ENCODE data around the gene RRP7A. TPM values are rescaled to one million over a fixed set of nuclear protein-coding genes. Genes with fewer than 3 reads are reported as not detected.
"Not testable (repeated sequence)": the region's sequence is repeated elsewhere in the genome, so short reads cannot be mapped to it uniquely, and the experiment has no call there.

RRP7A gene
- 10 to 100 TPM; 12.4 to 21.5 (median 17.5) TPM for total RNA-seq
- polyA plus RNA-seq: 10 to 100 TPM in 1 of 2 donors, 1 to 10 TPM in 1; 7.4 to 20.8 TPM

- Histone ChIP-seq H3K27me3 (no peaks in the 10 kb centered on the region), H3K9me3 (no peaks in the 10 kb centered on the region), H3K36me3 (no peaks in the 10 kb centered on the region), H3K4me3 (peak within 1 kb of the TSS; percentile 59 to 90 (median 88)), H3K4me1 (peaks cover 3 to 5% (median 4%) of the 10 kb centered on the region in 3 donors), H3K27ac (peak within 1 kb of the TSS in 2 of 4 donors; percentile 58 to 73)
- no peak for TF ChIP-seq CTCF (IDR thresholded peaks at IDR 0.05)
- ATAC-seq: peak; percentile 95 to 97 (median 96)
- WGBS, 2 donors: 5 to 15% methylated on average over 15 to 65 of the region's 65 CpGs
- intact Hi-C loops (cut with DNase I): no loop called here
- no peak for FAIRE-seq
- peak; percentile 73 to 92 (median 76) for DNase-seq
Measured at GRCh38 chr22:42519525-42520401, at the start of gene RRP7A. Gene RRP7A, minus strand, starts transcription at chr22:42519796. Its CDS starts 10 bp downstream, at chr22:42519786.

- H3K27me3 ChIP-seq; H3K36me3 ChIP-seq; H3K4me3 ChIP-seq; FAIRE-seq; H3K27ac ChIP-seq; H3K4me1 ChIP-seq; DNase-seq; H3K9me3 ChIP-seq; intact Hi-C loops (cut with DNase I); ATAC-seq: not testable (repeated sequence)
- 74 to 75% methylated on average over 5 of the region's 6 CpGs for WGBS, 2 donors
Measured at GRCh38 chr22:42567950-42568349, 48.4 kb upstream of the RRP7A start.

GRCh38 chr22:42565956-42566355 lies 46.4 kb upstream of the RRP7A start:
- H3K27ac ChIP-seq: no peak overlapping the region
- H3K36me3 ChIP-seq: no peaks in the 10 kb centered on the region
- 95 to 96% methylated on average over 12 of the region's 12 CpGs for WGBS, 2 donors
- no peak for TF ChIP-seq CTCF (IDR thresholded peaks at IDR 0.05)
- H3K4me1 ChIP-seq: peaks cover 0 to 6% (median 0%) of the 10 kb centered on the region in 3 donors
- H3K27me3 ChIP-seq: no peaks in the 10 kb centered on the region
- FAIRE-seq: no peak
- DNase-seq: no peak
- ATAC-seq: no peak
- no peak overlapping the region for H3K4me3 ChIP-seq
- H3K9me3 ChIP-seq: no peaks in the 10 kb centered on the region
- intact Hi-C loops (cut with DNase I): no loop called here

- ATAC-seq (no peak), FAIRE-seq (no peak), DNase-seq (no peak)
- intact Hi-C loops (cut with DNase I): no loop called here
- 97 to 98% methylated on average over 17 of the region's 17 CpGs for WGBS, 2 donors
- Histone ChIP-seq H3K27ac (no peak overlapping the region), H3K4me3 (no peak overlapping the region), H3K9me3 (no peaks in the 10 kb centered on the region), H3K4me1 (peaks cover 0 to 6% (median 0%) of the 10 kb centered on the region in 3 donors), H3K27me3 (no peaks in the 10 kb centered on the region), H3K36me3 (no peaks in the 10 kb centered on the region)
- TF ChIP-seq CTCF (IDR thresholded peaks at IDR 0.05): no peak
Measured at GRCh38 chr22:42564699-42565098, 45.1 kb upstream of the RRP7A start.

- H3K9me3 ChIP-seq; H3K27ac ChIP-seq; intact Hi-C loops (cut with DNase I); FAIRE-seq; DNase-seq; H3K27me3 ChIP-seq; H3K4me1 ChIP-seq; ATAC-seq; H3K36me3 ChIP-seq; H3K4me3 ChIP-seq: not testable (repeated sequence)
- 88 to 89% methylated on average over 1 to 3 of the region's 3 CpGs for WGBS, 2 donors
Measured at GRCh38 chr22:42563943-42564342, 44.3 kb upstream of the RRP7A start.

- ATAC-seq: peak in 1 of 4 donors; percentile 4
- H3K4me1 ChIP-seq: peaks cover 0 to 6% (median 0%) of the 10 kb centered on the region in 3 donors
- 72 to 74% methylated on average over 2 of the region's 2 CpGs for WGBS, 2 donors
- no peak for DNase-seq
- FAIRE-seq: no peak
- H3K36me3 ChIP-seq: no peaks in the 10 kb centered on the region
- H3K27me3 ChIP-seq: no peaks in the 10 kb centered on the region
- intact Hi-C loops (cut with DNase I): no loop called here
- no peak overlapping the region for H3K4me3 ChIP-seq
- no peaks in the 10 kb centered on the region for H3K9me3 ChIP-seq
- H3K27ac ChIP-seq: no peak overlapping the region
- no peak for TF ChIP-seq CTCF (IDR thresholded peaks at IDR 0.05)
Measured at GRCh38 chr22:42562684-42563083, 43.1 kb upstream of the RRP7A start.
